ENCODE data around the gene EXOC3L4.

DNA sequence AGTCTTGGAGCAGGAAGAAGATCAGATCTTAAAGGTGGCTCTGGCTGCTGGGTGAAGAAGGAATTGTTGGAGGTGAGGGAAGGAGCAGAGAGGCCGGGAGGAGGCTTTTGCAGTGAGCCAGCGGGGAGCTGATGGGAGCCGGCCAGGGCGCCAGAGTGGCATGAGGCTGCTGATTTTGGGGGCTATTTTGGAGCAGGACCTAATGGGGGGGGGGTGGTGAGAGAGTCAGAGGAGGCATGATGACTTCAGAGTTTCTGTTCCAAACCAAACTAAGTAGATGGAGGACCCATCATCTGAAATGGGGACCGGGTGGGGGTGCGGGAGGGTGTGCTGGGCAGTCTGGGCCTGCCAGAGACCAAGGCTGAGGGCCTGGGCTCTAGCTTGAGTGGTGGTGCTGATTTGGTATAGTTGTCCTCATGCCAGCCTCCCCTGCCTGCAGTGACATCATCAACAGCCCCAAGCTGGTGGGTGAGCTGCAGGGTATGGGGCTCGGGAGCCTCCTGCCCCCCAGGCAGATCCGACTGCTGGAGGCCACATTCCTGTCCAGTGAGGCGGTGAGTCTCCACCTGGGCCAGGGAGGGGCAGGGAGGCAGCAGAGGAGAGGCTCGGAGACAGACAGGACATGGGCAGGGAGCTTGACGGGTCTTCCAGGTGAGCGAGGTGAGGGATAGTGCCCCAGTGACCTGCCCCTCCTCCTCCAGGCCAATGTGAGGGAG is 34.9 kb downstream of the EXOC3L4 start:
- no peak for TF ChIP-seq POLR2A (IDR thresholded peaks at IDR 0.05)
- TF ChIP-seq, protein P1, sequence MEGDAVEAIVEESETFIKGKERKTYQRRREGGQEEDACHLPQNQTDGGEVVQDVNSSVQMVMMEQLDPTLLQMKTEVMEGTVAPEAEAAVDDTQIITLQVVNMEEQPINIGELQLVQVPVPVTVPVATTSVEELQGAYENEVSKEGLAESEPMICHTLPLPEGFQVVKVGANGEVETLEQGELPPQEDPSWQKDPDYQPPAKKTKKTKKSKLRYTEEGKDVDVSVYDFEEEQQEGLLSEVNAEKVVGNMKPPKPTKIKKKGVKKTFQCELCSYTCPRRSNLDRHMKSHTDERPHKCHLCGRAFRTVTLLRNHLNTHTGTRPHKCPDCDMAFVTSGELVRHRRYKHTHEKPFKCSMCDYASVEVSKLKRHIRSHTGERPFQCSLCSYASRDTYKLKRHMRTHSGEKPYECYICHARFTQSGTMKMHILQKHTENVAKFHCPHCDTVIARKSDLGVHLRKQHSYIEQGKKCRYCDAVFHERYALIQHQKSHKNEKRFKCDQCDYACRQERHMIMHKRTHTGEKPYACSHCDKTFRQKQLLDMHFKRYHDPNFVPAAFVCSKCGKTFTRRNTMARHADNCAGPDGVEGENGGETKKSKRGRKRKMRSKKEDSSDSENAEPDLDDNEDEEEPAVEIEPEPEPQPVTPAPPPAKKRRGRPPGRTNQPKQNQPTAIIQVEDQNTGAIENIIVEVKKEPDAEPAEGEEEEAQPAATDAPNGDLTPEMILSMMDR (IDR thresholded peaks at IDR 0.05), result no peak
